ENCODE results near the gene CNTNAP2.
"Not testable (repeated sequence)": the region's sequence is repeated elsewhere in the genome, so short reads cannot be mapped to it uniquely, and the experiment has no call there.

- not testable (repeated sequence) for TF ChIP-seq YY1 (IDR thresholded peaks at IDR 0.05; ENCODE audit: insufficient read depth, insufficient read length); SUZ12 (IDR thresholded peaks at IDR 0.05; ENCODE audit: extremely low read depth, insufficient read depth, insufficient read length); ZNF274 (IDR thresholded peaks at IDR 0.05; ENCODE audit: low read depth, low read length)
These were observed 1621.1 kb downstream of the CNTNAP2 start for GRCh38 chr7:147737559-147738214.
